ENCODE data around the gene PDAP1. TPM values are rescaled to one million over a fixed set of nuclear protein-coding genes. Genes with fewer than 3 reads are reported as not detected.
"Not testable (repeated sequence)": the region's sequence is repeated elsewhere in the genome, so short reads cannot be mapped to it uniquely, and the experiment has no call there.

The PDAP1 gene
- total RNA-seq, 2 donors from 2014 or later: 98.6 to 103 TPM

- 86% methylated on average over 27 of the region's 29 CpGs for WGBS
- TF ChIP-seq POLR2AphosphoS5 (IDR thresholded peaks at IDR 0.05) (no peak), CTCF (IDR thresholded peaks at IDR 0.05) (no peak), POLR2A (IDR thresholded peaks at IDR 0.05) (no peak)
- Histone ChIP-seq H3K4me3 (no peak overlapping the region), H3K36me3 (peaks cover 31 to 46% of the 10 kb centered on the region in 2 donors), H3K27ac (no peak overlapping the region), H3K9me3 (no peaks in the 10 kb centered on the region), H3K27me3 (replicated peaks; ENCODE audit: insufficient read depth) (no peaks in the 10 kb centered on the region), H3K4me1 (replicated peaks) (peaks cover 2% of the 10 kb centered on the region)
- no peak for DNase-seq (ENCODE audit: low spot score)
- intact Hi-C loops (cut with DNase I): no loop called here
Observed at GRCh38 chr7:99419323-99420021, 11.1 kb upstream of the PDAP1 start.

- TF ChIP-seq POLR2A (IDR thresholded peaks at IDR 0.05) (no peak), CTCF (IDR thresholded peaks at IDR 0.05) (no peak), POLR2AphosphoS5 (IDR thresholded peaks at IDR 0.05) (no peak)
- intact Hi-C loops (cut with DNase I): no loop called here
- no peaks in the 10 kb centered on the region for H3K9me3 ChIP-seq
Observed at GRCh38 chr7:99418260-99418659, 9.9 kb upstream of the PDAP1 start.

GRCh38 chr7:99415513-99416127, 7.2 kb upstream of the PDAP1 start:
- H3K27me3 ChIP-seq (replicated peaks; ENCODE audit: insufficient read depth); H3K9me3 ChIP-seq; H3K27ac ChIP-seq; intact Hi-C loops (cut with DNase I); H3K4me1 ChIP-seq (replicated peaks); H3K4me3 ChIP-seq: not testable (repeated sequence)
- H3K36me3 ChIP-seq: peaks cover 31 to 59% of the 10 kb centered on the region in 2 donors
- 70% methylated on average over 17 of the region's 17 CpGs for WGBS
- TF ChIP-seq CTCF (IDR thresholded peaks at IDR 0.05): peak in 3 of 4 experiments; percentile 31 to 61 (median 57)
- DNase-seq (ENCODE audit: low spot score): peak; percentile 39

More at GRCh38 chr7:99418260-99418659, 9.9 kb upstream of the PDAP1 start:
- H3K36me3 ChIP-seq: peaks cover 27 to 46% of the 10 kb centered on the region in 2 donors
- no peak overlapping the region for H3K27ac ChIP-seq
- no peak overlapping the region for H3K4me3 ChIP-seq
- H3K27me3 ChIP-seq (replicated peaks; ENCODE audit: insufficient read depth): no peaks in the 10 kb centered on the region
- peaks cover 2% of the 10 kb centered on the region for H3K4me1 ChIP-seq (replicated peaks)
- WGBS: 91% methylated on average over 9 of the region's 9 CpGs
- DNase-seq (ENCODE audit: low spot score): no peak

GRCh38 chr7:99410635-99411034, 2.2 kb upstream of the PDAP1 start:
- DNase-seq (ENCODE audit: low spot score): no peak
- Histone ChIP-seq H3K27me3 (replicated peaks; ENCODE audit: insufficient read depth) (no peaks in the 10 kb centered on the region), H3K36me3 (peaks cover 4 to 30% of the 10 kb centered on the region in 2 donors), H3K4me3 (no peak overlapping the region), H3K9me3 (no peaks in the 10 kb centered on the region), H3K27ac (no peak overlapping the region), H3K4me1 (replicated peaks) (peaks cover 11% of the 10 kb centered on the region)
- TF ChIP-seq POLR2A (IDR thresholded peaks at IDR 0.05): no peak
- no peak for TF ChIP-seq CTCF (IDR thresholded peaks at IDR 0.05)
- no peak for TF ChIP-seq POLR2AphosphoS5 (IDR thresholded peaks at IDR 0.05)
- WGBS: 93% methylated on average over 2 of the region's 2 CpGs
- intact Hi-C loops (cut with DNase I): no loop called here

Data from prostate gland (tissue), 2 donors.